Adrenal gland (tissue), 12 donors: ENCODE results near the gene AUH. TPM values are rescaled to one million over a fixed set of nuclear protein-coding genes. Genes with fewer than 3 reads are reported as not detected.

Experiments used
- DNase-seq, 7 donors: peaks; one replicate each; pipeline ENCODE4 v3.0.0-alpha.2; 2019 to 2020
- H3K27ac ChIP-seq, 5 donors: fragments of 200-600 bp; sonication (generic) in 4 of 5; 1 replicate in 3 of 5; 2 replicates in 2 of 5; pipeline versions ENCODE4 v1.5.1 to v1.8.0; 2016 to 2020; ENCODE audit warnings: mild to moderate bottlenecking in 1 of 5
- H3K27me3 ChIP-seq: fragments of 200-600 bp; 2 replicates; pipeline ENCODE4 v1.8.0; 2021
- H3K36me3 ChIP-seq, 2 donors: fragments of 200-600 bp; replicated peaks in 1 of 2; 1 replicate in 1 of 2; 2 replicates in 1 of 2; pipeline versions ENCODE4 v1.5.1 to v1.8.0; 2018 to 2022
- H3K4me1 ChIP-seq, 2 donors: fragments of 200-600 bp; replicated peaks in 1 of 2; 1 replicate in 1 of 2; 2 replicates in 1 of 2; pipeline versions ENCODE4 v1.5.1 to v1.8.0; 2018 to 2021
- H3K4me3 ChIP-seq, 4 donors: fragments of 200-600 bp; sonication (generic) in 3 of 4; one replicate each; pipeline ENCODE4 v1.5.1; 2016 to 2018
- H3K9me3 ChIP-seq, 3 donors: fragments of 200-600 bp; sonication (generic) in 1 of 3; replicated peaks in 1 of 3; 1 replicate in 2 of 3; 2 replicates in 1 of 3; pipeline versions ENCODE4 v1.5.1 to v1.8.0; 2016 to 2021
- CTCF ChIP-seq, 6 experiments: fragments of 450-650 bp in 4 of 6; fragments of 200-600 bp in 2 of 6; sonication (generic) in 1 of 6; IDR thresholded peaks; 1 replicate in 5 of 6; 2 replicates in 1 of 6; pipeline versions ENCODE4 v1.5.1 to v1.8.0; 2016 to 2021; ENCODE audit warnings: antibody characterized with exemption in 6 of 6, mild to moderate bottlenecking in 2 of 6, moderate library complexity in 1 of 6
- POLR2A ChIP-seq, 2 donors: fragments of 450-650 bp; IDR thresholded peaks; one replicate each; pipeline ENCODE4 v1.6.1; 2017; ENCODE audit warnings: antibody characterized with exemption in 2 of 2, mild to moderate bottlenecking in 2 of 2, moderate library complexity in 1 of 2
- WGBS, 4 donors: extraction: QIAGEN DNeasy Blood & Tissue Kit in 2 of 4; methylation state at CpG; one replicate each; pipeline versions ENCODE4 v1.1.5 to v1.1.7; 2013 to 2017; 5-methylcytosine and 5-hydroxymethylcytosine counted together
- intact Hi-C, 2 donors: fragments of 100-400 bp; cut with DNase I; formaldehyde crosslinking; loops; one replicate each; pipeline versions ENCODE4 v1.14.1 to v1.15.0; 2022 to 2023
- polyA plus RNA-seq, 3 donors: library from polyadenylated mRNA; stranded (reverse); fragments of 200-250 nt in 2 of 3; fragments of 350-450 nt in 1 of 3; fragmentation: Illumina TruSeq in 1 of 3; extraction: RNeasy Lipid Tissue Mini Kit (QIAGEN cat#74804) in 1 of 3; gene quantifications; one replicate each; pipeline ENCODE4 v1.2.3, GENCODE V29; 2013 to 2014
- total RNA-seq, 9 donors: library from RNA; depleted of rRNA in 4 of 9; stranded (reverse); fragments of >200 nt in 4 of 9; fragments of 120-200 nt in 1 of 9; fragmentation: NEBNext Ultra II Directional in 1 of 9; extraction: Animal tissue kit (Norgen Biotek cat#: 25700) in 1 of 9; gene quantifications; one replicate each; pipeline versions ENCODE4 v1.1.0 to v1.2.4, GENCODE V29; 2013 to 2023
- donor health status: healthy with polysubstance abuse.
- donor health status: Bipolar disorder and iron deficiency.
- donor health status: DM: yes; HTN: yes; CAD: no.
- donor health status: DM: no; HTN: no; CAD: no.
- donor health status: DM: no; HTN: no; CAD: no.
- donor health status: DM: yes; HTN: yes; CAD: no.

The AUH gene
- total and polyA plus RNA-seq, 12 donors = 41.9 to 158 (median 71.7) TPM

- Histone ChIP-seq H3K27ac (no peak overlapping the region), H3K4me1 (no peaks in the 10 kb centered on the region), H3K9me3 (no peaks in the 10 kb centered on the region), H3K36me3 (no peaks in the 10 kb centered on the region), H3K27me3 (no peaks in the 10 kb centered on the region), H3K4me3 (no peak overlapping the region)
- TF ChIP-seq POLR2A (IDR thresholded peaks at IDR 0.05) = no peak
- no peak for TF ChIP-seq CTCF (IDR thresholded peaks at IDR 0.05)
- intact Hi-C loops = no loop called here
- DNase-seq = no peak
- WGBS, 4 donors = 77 to 89% (median 85%) methylated on average over 3 of the region's 3 CpGs
Observed at GRCh38 chr9:91398926-91399325, 37.2 kb upstream of the AUH start.

GRCh38 chr9:91395553-91396471 is 34.1 kb upstream of the AUH start:
- intact Hi-C loops = no loop called here
- no peaks in the 10 kb centered on the region for H3K4me1 ChIP-seq

GRCh38 chr9:91395106-91395552 is 33.4 kb upstream of the AUH start:
- intact Hi-C loops = no loop called here
- DNase-seq = no peak
- H3K27me3 ChIP-seq = no peaks in the 10 kb centered on the region
- TF ChIP-seq POLR2A (IDR thresholded peaks at IDR 0.05) = no peak
- no peak for TF ChIP-seq CTCF (IDR thresholded peaks at IDR 0.05)
- 60 to 73% (median 66%) methylated on average over 4 of the region's 4 CpGs for WGBS, 4 donors
- H3K27ac ChIP-seq = peak overlapping the region in 1 of 5 donors; percentile 75
- H3K4me3 ChIP-seq = no peak overlapping the region
- no peaks in the 10 kb centered on the region for H3K4me1 ChIP-seq
- H3K9me3 ChIP-seq = no peaks in the 10 kb centered on the region
- H3K36me3 ChIP-seq = no peaks in the 10 kb centered on the region

More at GRCh38 chr9:91395553-91396471, 34.1 kb upstream of the AUH start:
- Histone ChIP-seq H3K27ac (peak overlapping the region in 1 of 5 donors; percentile 75), H3K27me3 (no peaks in the 10 kb centered on the region), H3K9me3 (no peaks in the 10 kb centered on the region), H3K36me3 (no peaks in the 10 kb centered on the region), H3K4me3 (no peak overlapping the region)
- no peak for DNase-seq
- 71 to 76% (median 75%) methylated on average over 7 of the region's 7 CpGs for WGBS, 4 donors
- no peak for TF ChIP-seq CTCF (IDR thresholded peaks at IDR 0.05)
- no peak for TF ChIP-seq POLR2A (IDR thresholded peaks at IDR 0.05)

- Histone ChIP-seq H3K4me1 (no peaks in the 10 kb centered on the region), H3K27ac (no peak overlapping the region), H3K36me3 (no peaks in the 10 kb centered on the region), H3K4me3 (no peak overlapping the region), H3K27me3 (no peaks in the 10 kb centered on the region), H3K9me3 (no peaks in the 10 kb centered on the region)
- no peak for TF ChIP-seq CTCF (IDR thresholded peaks at IDR 0.05)
- no peak for TF ChIP-seq POLR2A (IDR thresholded peaks at IDR 0.05)
- no peak for DNase-seq
- 94 to 97% (median 95%) methylated on average over 5 of the region's 5 CpGs for WGBS, 4 donors
- intact Hi-C loops = no loop called here
Observed at GRCh38 chr9:91393826-91394225, 32.1 kb upstream of the AUH start.
